Uterus (tissue), 2 donors: ENCODE measurements around the gene FNIP2.
"Not testable (repeated sequence)": the region's sequence is repeated elsewhere in the genome, so short reads cannot be mapped to it uniquely, and the experiment has no call there.

Experiments used
- CTCF ChIP-seq, 4 experiments: fragments of 200-600 bp in 2 of 4; fragments of 450-650 bp in 2 of 4; sonication (generic) in 2 of 4; IDR thresholded peaks; one replicate each; pipeline ENCODE4 v1.5.1; 2016 to 2019; ENCODE audit warnings: antibody characterized with exemption in 4 of 4, mild to moderate bottlenecking in 2 of 4, moderate library complexity in 1 of 4
- POLR2A ChIP-seq, 2 donors: fragments of 450-650 bp; IDR thresholded peaks; one replicate each; pipeline ENCODE4 v1.6.1; 2016; ENCODE audit warnings: antibody characterized with exemption in 2 of 2, mild to moderate bottlenecking in 1 of 2, moderate library complexity in 1 of 2

GRCh38 chr4:158927774-158928173 lies 158.9 kb downstream of the FNIP2 start:
- TF ChIP-seq POLR2A, CTCF (IDR thresholded peaks at IDR 0.05): not testable (repeated sequence)
